ENCODE measurements around the gene GTF2A1L. TPM values are rescaled to one million over a fixed set of nuclear protein-coding genes. Genes with fewer than 3 reads are reported as not detected.

Gene GTF2A1L
- total RNA-seq, 1 experiment from 2014 or later, result not detected

DNA sequence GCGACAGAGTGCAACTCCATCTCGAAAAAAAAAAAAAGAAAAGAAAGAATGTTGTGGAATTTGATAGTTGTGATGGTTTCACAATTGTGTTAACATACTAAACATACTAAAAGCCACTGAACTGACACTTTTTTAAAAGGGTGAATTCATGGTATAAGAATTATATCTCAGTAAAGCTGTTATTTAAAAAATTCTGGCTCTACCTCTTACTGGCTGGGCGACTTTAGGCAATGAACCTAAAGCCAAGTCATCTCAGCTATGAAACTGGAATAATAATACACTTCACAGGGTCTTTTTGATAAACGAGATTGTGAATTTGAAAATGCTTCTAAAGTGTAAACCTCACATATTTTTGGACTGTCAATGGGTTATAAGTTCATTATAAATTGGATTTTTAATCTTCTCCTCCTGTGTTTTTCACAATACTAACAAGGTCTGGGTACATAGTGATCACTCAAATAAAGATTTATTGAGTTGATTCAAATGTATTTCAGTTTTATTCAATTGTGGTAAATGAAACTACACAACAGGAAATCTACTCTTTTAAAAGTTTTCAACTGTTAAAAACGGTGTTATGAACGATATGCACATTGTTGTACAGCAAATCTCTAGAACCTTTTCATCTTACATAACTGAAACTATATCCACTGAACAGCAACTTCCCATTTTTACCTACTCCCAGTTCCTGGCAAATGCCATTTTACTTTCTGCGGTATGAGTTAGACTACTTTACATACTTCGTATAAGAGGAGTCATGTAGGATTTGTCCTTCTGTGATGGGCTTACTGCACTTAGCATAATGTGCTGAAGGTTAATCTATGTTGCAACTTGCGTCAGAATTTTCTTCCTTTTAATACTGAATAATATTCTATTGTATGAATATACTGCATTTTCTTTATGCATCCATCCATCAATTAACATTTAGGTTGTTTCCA is 43.0 kb upstream of the GTF2A1L start:
- BruUV-seq (replicated peaks), result no TSS peak
- Histone ChIP-seq H3K36me3 (ENCODE audit: insufficient read depth, low read length, poor library complexity, severe bottlenecking) (no peaks in the 10 kb centered on the region), H3K27me3 (replicated peaks; ENCODE audit: insufficient read depth, low read depth, low read length, poor library complexity) (no peaks in the 10 kb centered on the region), H3K27ac (ENCODE audit: low read depth, low read length, poor library complexity, severe bottlenecking) (no peak overlapping the region), H3K4me3 (ENCODE audit: low read depth, low read length, poor library complexity, severe bottlenecking) (no peak overlapping the region), H3K4me1 (ENCODE audit: insufficient read depth, low read length, poor library complexity, severe bottlenecking) (no peaks in the 10 kb centered on the region), H3K9me3 (ENCODE audit: low read depth, low read length, poor library complexity, severe bottlenecking) (no peaks in the 10 kb centered on the region)
- TF ChIP-seq CTCF (conservative IDR thresholded peaks at IDR 0.05; ENCODE audit: low read depth, low read length) (no peak), EZH2 (IDR thresholded peaks at IDR 0.05; ENCODE audit: borderline replicate concordance, low read depth, low read length, poor library complexity, severe bottlenecking) (no peak)
- intact Hi-C loops (cut with micrococcal nuclease; ENCODE audit: unreplicated experiment), result no loop called here
- ChIA-PET CTCF (interaction anchor here (0.7 kb wide), 1 partner anchor 17 kb away, joined by 5 read pairs; no protein-coding TSS in a partner anchor), POLR2A (ENCODE audit: low non-redundant PET) (no interaction called here)
- no peak for DNase-seq (ENCODE audit: low spot score)

DNA sequence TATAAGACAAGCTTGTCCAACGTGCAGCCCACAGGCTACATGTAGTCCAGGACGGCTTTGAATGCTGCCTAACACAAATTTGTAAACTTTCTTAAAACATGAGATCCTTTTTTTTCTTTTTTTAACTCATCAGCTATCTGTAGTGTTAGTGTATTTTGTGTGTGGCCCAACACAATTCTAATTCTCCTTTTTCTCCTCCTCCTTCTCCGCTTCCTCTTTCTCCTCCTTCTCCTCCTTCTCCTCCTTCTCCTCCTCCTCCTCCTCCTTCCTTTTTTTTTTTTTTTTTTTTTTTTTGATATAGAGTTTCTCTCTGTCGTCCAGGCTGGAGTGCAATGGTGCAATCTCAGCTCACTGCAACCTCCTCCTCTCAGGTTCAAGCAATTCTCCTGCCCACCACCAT is 39.3 kb upstream of the GTF2A1L start:
- no peak for DNase-seq (ENCODE audit: low spot score)
- BruUV-seq (replicated peaks), result no TSS peak
- Histone ChIP-seq H3K9me3 (ENCODE audit: low read depth, low read length, poor library complexity, severe bottlenecking) (no peaks in the 10 kb centered on the region), H3K4me1 (ENCODE audit: insufficient read depth, low read length, poor library complexity, severe bottlenecking) (no peaks in the 10 kb centered on the region), H3K4me3 (ENCODE audit: low read depth, low read length, poor library complexity, severe bottlenecking) (no peak overlapping the region), H3K36me3 (ENCODE audit: insufficient read depth, low read length, poor library complexity, severe bottlenecking) (no peaks in the 10 kb centered on the region), H3K27ac (ENCODE audit: low read depth, low read length, poor library complexity, severe bottlenecking) (no peak overlapping the region), H3K27me3 (replicated peaks; ENCODE audit: insufficient read depth, low read depth, low read length, poor library complexity) (no peaks in the 10 kb centered on the region)
- intact Hi-C loops (cut with micrococcal nuclease; ENCODE audit: unreplicated experiment), result no loop called here
- POLR2A ChIA-PET (ENCODE audit: low non-redundant PET), result no interaction called here
- CTCF ChIA-PET, result no interaction called here
- TF ChIP-seq EZH2 (IDR thresholded peaks at IDR 0.05; ENCODE audit: borderline replicate concordance, low read depth, low read length, poor library complexity, severe bottlenecking), result no peak
- no peak for TF ChIP-seq CTCF (conservative IDR thresholded peaks at IDR 0.05; ENCODE audit: low read depth, low read length)

DNA sequence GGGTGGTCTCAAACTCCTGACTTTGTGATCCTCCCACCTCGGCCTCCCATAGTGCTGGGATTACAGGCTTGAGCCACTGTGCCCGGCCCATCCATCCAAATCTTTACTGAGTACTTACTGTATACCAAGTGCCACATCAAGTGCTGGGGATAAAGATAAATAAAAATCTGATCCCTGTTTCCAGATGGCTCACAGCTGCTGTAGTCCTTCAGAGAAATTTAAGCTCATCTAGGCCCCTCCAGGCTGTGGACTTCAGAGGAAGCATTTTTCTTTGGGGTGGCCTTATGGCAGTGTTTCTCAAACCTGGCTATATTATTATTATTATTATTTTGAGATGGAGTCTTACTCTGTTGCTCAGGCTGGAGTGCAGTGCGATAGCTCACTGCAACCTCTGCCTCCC is 33.7 kb upstream of the GTF2A1L start:
- no TSS peak for BruUV-seq (replicated peaks)
- intact Hi-C loops (cut with micrococcal nuclease; ENCODE audit: unreplicated experiment), result loop anchor here (10.0 kb wide), 1 partner anchor 109 kb away; no protein-coding TSS in a partner anchor
- Histone ChIP-seq H3K9me3 (ENCODE audit: low read depth, low read length, poor library complexity, severe bottlenecking) (no peaks in the 10 kb centered on the region), H3K4me3 (ENCODE audit: low read depth, low read length, poor library complexity, severe bottlenecking) (no peak overlapping the region), H3K36me3 (ENCODE audit: insufficient read depth, low read length, poor library complexity, severe bottlenecking) (no peaks in the 10 kb centered on the region), H3K27me3 (replicated peaks; ENCODE audit: insufficient read depth, low read depth, low read length, poor library complexity) (no peaks in the 10 kb centered on the region), H3K4me1 (ENCODE audit: insufficient read depth, low read length, poor library complexity, severe bottlenecking) (no peaks in the 10 kb centered on the region), H3K27ac (ENCODE audit: low read depth, low read length, poor library complexity, severe bottlenecking) (no peak overlapping the region)
- TF ChIP-seq EZH2 (IDR thresholded peaks at IDR 0.05; ENCODE audit: borderline replicate concordance, low read depth, low read length, poor library complexity, severe bottlenecking) (no peak), CTCF (conservative IDR thresholded peaks at IDR 0.05; ENCODE audit: low read depth, low read length) (no peak)
- POLR2A ChIA-PET (ENCODE audit: low non-redundant PET), result no interaction called here
- CTCF ChIA-PET, result no interaction called here
- no peak for DNase-seq (ENCODE audit: low spot score)

Measured in A673 (cell line).